Left lung (tissue), 10 donors: ENCODE data around the gene MRPS11. TPM values are rescaled to one million over a fixed set of nuclear protein-coding genes. Genes with fewer than 3 reads are reported as not detected.
"Not testable (repeated sequence)": the region's sequence is repeated elsewhere in the genome, so short reads cannot be mapped to it uniquely, and the experiment has no call there.

ENCODE experiments used
- ATAC-seq: fragments of 200-7000 bp; cut with Tn5 transposase; one replicate; pipeline ENCODE4 v1.9.1; 2020; ENCODE audit warnings: moderate library complexity
- DNase-seq, 4 donors: peaks; one replicate each; pipeline ENCODE4 v3.0.0-alpha.2; 2013 to 2020
- H3K27ac ChIP-seq, 2 donors: fragments of 200-600 bp; sonication (generic) in 1 of 2; one replicate each; pipeline versions ENCODE4 v1.5.0 to v1.8.0; 2020 to 2021
- H3K27me3 ChIP-seq, 2 donors: fragments of 200-600 bp; sonication (generic) in 1 of 2; one replicate each; pipeline versions ENCODE4 v1.5.0 to v1.8.0; 2020 to 2021
- H3K36me3 ChIP-seq, 2 donors: fragments of 200-600 bp; sonication (generic) in 1 of 2; one replicate each; pipeline versions ENCODE4 v1.5.0 to v1.8.0; 2020 to 2021
- H3K4me1 ChIP-seq, 2 donors: fragments of 200-600 bp; one replicate each; pipeline ENCODE4 v1.8.0; 2021
- H3K4me3 ChIP-seq, 2 donors: fragments of 200-600 bp; sonication (generic) in 1 of 2; one replicate each; pipeline versions ENCODE4 v1.5.0 to v1.8.0; 2020 to 2021; ENCODE audit warnings: mild to moderate bottlenecking in 1 of 2
- H3K9me3 ChIP-seq, 2 donors: fragments of 200-600 bp; sonication (generic) in 1 of 2; one replicate each; pipeline versions ENCODE4 v1.5.0 to v1.8.0; 2020 to 2021
- CTCF ChIP-seq, 2 donors: fragments of 200-600 bp; sonication (generic) in 1 of 2; IDR thresholded peaks; one replicate each; pipeline versions ENCODE4 v1.5.0 to v1.8.0; 2021; ENCODE audit warnings: antibody characterized with exemption in 2 of 2
- intact Hi-C, 2 donors: fragments of 100-400 bp; cut with DNase I; formaldehyde crosslinking; loops; one replicate each; pipeline versions ENCODE4 v1.11.2 to v1.14.2; 2022
- polyA plus RNA-seq, 6 donors: library from polyadenylated mRNA; unstranded; fragments of 120-200 nt; gene quantifications; one replicate each; pipeline ENCODE4 v1.2.1, GENCODE V29; 2013; ENCODE audit not compliant: insufficient read length in 6 of 6
- total RNA-seq, 2 donors: library from RNA; stranded (reverse); fragmentation: NEBNext Ultra II Directional; extraction: Animal tissue kit (Norgen Biotek cat#: 25700); gene quantifications; one replicate each; pipeline ENCODE4 v1.2.1, GENCODE V29; 2021
- donor health status: DM: no; HTN: yes; CAD: no.
- donor health status: DM: no; HTN: no; CAD: no.

The MRPS11 gene
- total and polyA plus RNA-seq, 8 donors: 35.2 to 45.9 (median 40.4) TPM

- H3K36me3 ChIP-seq: peaks cover 0 to 39% of the 10 kb centered on the region in 2 donors
- ATAC-seq: no peak
- DNase-seq: no peak
- peaks cover 5 to 32% of the 10 kb centered on the region in 2 donors for H3K4me1 ChIP-seq
- peak overlapping the region; percentile 81 to 86 for H3K4me3 ChIP-seq
- intact Hi-C loops: no loop called here
- H3K27me3 ChIP-seq: no peaks in the 10 kb centered on the region
- no peak for TF ChIP-seq CTCF (IDR thresholded peaks at IDR 0.05)
- H3K27ac ChIP-seq: peak overlapping the region; percentile 85 to 91
- H3K9me3 ChIP-seq: no peaks in the 10 kb centered on the region
These were observed 524 bp downstream of the MRPS11 start for GRCh38 chr15:88467935-88468528.

GRCh38 chr15:88468721-88469120, 1.2 kb downstream of the MRPS11 start:
- H3K27me3 ChIP-seq, H3K27ac ChIP-seq, ATAC-seq, DNase-seq, intact Hi-C loops, H3K9me3 ChIP-seq: not testable (repeated sequence)
- Histone ChIP-seq H3K36me3 (peaks cover 0 to 39% of the 10 kb centered on the region in 2 donors), H3K4me3 (peak overlapping the region in 1 of 2 donors; percentile 86), H3K4me1 (peaks cover 5 to 32% of the 10 kb centered on the region in 2 donors)

GRCh38 chr15:88469321-88469720, 1.8 kb downstream of the MRPS11 start:
- no peak overlapping the region for H3K4me3 ChIP-seq
- peaks cover 0 to 39% of the 10 kb centered on the region in 2 donors for H3K36me3 ChIP-seq
- no peak for TF ChIP-seq CTCF (IDR thresholded peaks at IDR 0.05)
- peaks cover 5 to 32% of the 10 kb centered on the region in 2 donors for H3K4me1 ChIP-seq
- H3K27ac ChIP-seq: no peak overlapping the region
- no peak for DNase-seq
- intact Hi-C loops: no loop called here
- H3K27me3 ChIP-seq: no peaks in the 10 kb centered on the region
- H3K9me3 ChIP-seq: no peaks in the 10 kb centered on the region
- no peak for ATAC-seq

- intact Hi-C loops: no loop called here
These were observed 3.3 kb downstream of the MRPS11 start for GRCh38 chr15:88470625-88471372.

GRCh38 chr15:88472225-88472624, 4.7 kb downstream of the MRPS11 start:
- no peak for TF ChIP-seq CTCF (IDR thresholded peaks at IDR 0.05)
- DNase-seq (no peak), ATAC-seq (no peak)
- H3K4me3 ChIP-seq: no peak overlapping the region
- peaks cover 0 to 56% of the 10 kb centered on the region in 2 donors for H3K36me3 ChIP-seq
- H3K9me3 ChIP-seq: no peaks in the 10 kb centered on the region
- no peak overlapping the region for H3K27ac ChIP-seq
- H3K27me3 ChIP-seq: no peaks in the 10 kb centered on the region
- intact Hi-C loops: no loop called here
- peaks cover 0 to 15% of the 10 kb centered on the region in 2 donors for H3K4me1 ChIP-seq

More at GRCh38 chr15:88470625-88471372, 3.3 kb downstream of the MRPS11 start:
- Histone ChIP-seq H3K9me3 (no peaks in the 10 kb centered on the region), H3K36me3 (peaks cover 0 to 43% of the 10 kb centered on the region in 2 donors), H3K4me1 (peaks cover 5 to 26% of the 10 kb centered on the region in 2 donors), H3K27ac (no peak overlapping the region), H3K4me3 (no peak overlapping the region), H3K27me3 (no peaks in the 10 kb centered on the region)
- DNase-seq: no peak
- no peak for ATAC-seq
- no peak for TF ChIP-seq CTCF (IDR thresholded peaks at IDR 0.05)

GRCh38 chr15:88473661-88474293, 6.3 kb downstream of the MRPS11 start:
- intact Hi-C loops, H3K9me3 ChIP-seq, ATAC-seq, H3K27me3 ChIP-seq, H3K4me3 ChIP-seq, H3K4me1 ChIP-seq, H3K27ac ChIP-seq, DNase-seq: not testable (repeated sequence)
- peaks cover 0 to 72% of the 10 kb centered on the region in 2 donors for H3K36me3 ChIP-seq
